ENCODE data around the gene BACE1. TPM values are rescaled to one million over a fixed set of nuclear protein-coding genes. Genes with fewer than 3 reads are reported as not detected.

Gene BACE1
- total RNA-seq, 1 experiment from 2014 or later = 8.5 TPM

GRCh38 chr11:117259417-117259816, 56.6 kb downstream of the BACE1 start (continued):
- TF ChIP-seq ATF2 (CRISPR knock-in tag; IDR thresholded peaks at IDR 0.05; ENCODE audit: borderline replicate concordance, low read depth) (no peak), CREM (CRISPR knock-in tag; IDR thresholded peaks at IDR 0.05) (no peak), NFYB (CRISPR knock-in tag; conservative IDR thresholded peaks at IDR 0.05; ENCODE audit: low read depth) (no peak), ZMAT4 (CRISPR knock-in tag; IDR thresholded peaks at IDR 0.05) (no peak), ZBTB43 (CRISPR knock-in tag; IDR thresholded peaks at IDR 0.05) (no peak), JUN (CRISPR knock-in tag; IDR thresholded peaks at IDR 0.05) (no peak)

GRCh38 chr11:117258576-117258975, 57.5 kb downstream of the BACE1 start:
- H3K27ac Mint-ChIP-seq = no peak overlapping the region
- no peaks in the 10 kb centered on the region for H3K27me3 Mint-ChIP-seq (ENCODE audit: low read depth)
- ATAC-seq (no peak), DNase-seq (ENCODE audit: low spot score) (no peak)
- TF ChIP-seq CBFB (CRISPR knock-in tag; IDR thresholded peaks at IDR 0.05; ENCODE audit: low read depth) (no peak), HMGXB4 (CRISPR knock-in tag; IDR thresholded peaks at IDR 0.05) (no peak), OVOL2 (CRISPR knock-in tag; IDR thresholded peaks at IDR 0.05; ENCODE audit: borderline replicate concordance) (no peak), CREM (CRISPR knock-in tag; IDR thresholded peaks at IDR 0.05) (no peak)
- peaks cover 32% of the 10 kb centered on the region for H3K36me3 Mint-ChIP-seq
- POLR2A ChIA-PET = no interaction called here
- no peak overlapping the region for H3K4me3 Mint-ChIP-seq
- H3K4me1 Mint-ChIP-seq = no peaks in the 10 kb centered on the region
- H3K9me3 Mint-ChIP-seq = no peaks in the 10 kb centered on the region
- CTCF ChIA-PET = no interaction called here

- Mint-ChIP-seq H3K9me3 (no peaks in the 10 kb centered on the region), H3K36me3 (peaks cover 30% of the 10 kb centered on the region), H3K27ac (no peak overlapping the region), H3K27me3 (ENCODE audit: low read depth) (no peaks in the 10 kb centered on the region), H3K4me1 (no peaks in the 10 kb centered on the region), H3K4me3 (no peak overlapping the region)
- ChIA-PET POLR2A (no interaction called here), CTCF (no interaction called here)
- DNase-seq (ENCODE audit: low spot score) (no peak), ATAC-seq (no peak)
- no peak for TF ChIP-seq ETV6 (CRISPR knock-in tag; IDR thresholded peaks at IDR 0.05)
- no peak for TF ChIP-seq OVOL2 (CRISPR knock-in tag; IDR thresholded peaks at IDR 0.05; ENCODE audit: borderline replicate concordance)
- no peak for TF ChIP-seq PREB (CRISPR knock-in tag; IDR thresholded peaks at IDR 0.05; ENCODE audit: borderline replicate concordance)
- TF ChIP-seq MAX (CRISPR knock-in tag; IDR thresholded peaks at IDR 0.05) = no peak
- no peak for TF ChIP-seq ZNF532 (CRISPR knock-in tag; IDR thresholded peaks at IDR 0.05; ENCODE audit: borderline replicate concordance)
- no peak for TF ChIP-seq ESRRA (CRISPR knock-in tag; IDR thresholded peaks at IDR 0.05; ENCODE audit: borderline replicate concordance)
- TF ChIP-seq NR1H2 (CRISPR knock-in tag; IDR thresholded peaks at IDR 0.05) = no peak
- TF ChIP-seq RELA (CRISPR knock-in tag; IDR thresholded peaks at IDR 0.05; ENCODE audit: borderline replicate concordance) = no peak
- TF ChIP-seq FOXJ3 (CRISPR knock-in tag; IDR thresholded peaks at IDR 0.05; ENCODE audit: borderline replicate concordance) = no peak
- TF ChIP-seq HMGXB4 (CRISPR knock-in tag; IDR thresholded peaks at IDR 0.05) = no peak
- no peak for TF ChIP-seq E2F4 (CRISPR knock-in tag; IDR thresholded peaks at IDR 0.05; ENCODE audit: borderline replicate concordance, low read depth)
- TF ChIP-seq ATF1 (CRISPR knock-in tag; IDR thresholded peaks at IDR 0.05) = no peak
Observed at GRCh38 chr11:117256573-117256972, 59.5 kb downstream of the BACE1 start.

Measured in WTC11 (cell line).